ENCODE data around the gene TCEANC2. TPM values are rescaled to one million over a fixed set of nuclear protein-coding genes. Genes with fewer than 3 reads are reported as not detected.
"Not testable (repeated sequence)": the region's sequence is repeated elsewhere in the genome, so short reads cannot be mapped to it uniquely, and the experiment has no call there.

TCEANC2 gene
- total and polyA plus RNA-seq, 7 donors, result 2.3 to 10.4 (median 5.7) TPM

- intact Hi-C loops (cut with DNase I), result no loop called here
- peaks cover 0 to 10% of the 10 kb centered on the region in 2 donors for H3K36me3 ChIP-seq (ENCODE audit: insufficient read depth in 1 of 2, low read depth in 1 of 2)
- H3K4me3 ChIP-seq, result no peak overlapping the region
- WGBS, 3 donors, result 93 to 95% (median 94%) methylated on average over 5 of the region's 5 CpGs
- no peak overlapping the region for H3K27ac ChIP-seq
- H3K9me3 ChIP-seq, result no peaks in the 10 kb centered on the region
- H3K27me3 ChIP-seq (ENCODE audit: insufficient read depth in 3 of 3, low read length in 2 of 3), result no peaks in the 10 kb centered on the region
- TF ChIP-seq CTCF (IDR thresholded peaks at IDR 0.05), result no peak
- no peak for ATAC-seq
- no peaks in the 10 kb centered on the region for H3K4me1 ChIP-seq
- no peak for DNase-seq
Measured at GRCh38 chr1:54088385-54088784, 35.0 kb downstream of the TCEANC2 start.

GRCh38 chr1:54091666-54092065 is 38.3 kb downstream of the TCEANC2 start:
- Histone ChIP-seq H3K4me1 (no peaks in the 10 kb centered on the region), H3K36me3 (ENCODE audit: insufficient read depth in 1 of 2, low read depth in 1 of 2) (peaks cover 0 to 15% of the 10 kb centered on the region in 2 donors), H3K9me3 (no peaks in the 10 kb centered on the region), H3K4me3 (no peak overlapping the region), H3K27me3 (ENCODE audit: insufficient read depth in 3 of 3, low read length in 2 of 3) (no peaks in the 10 kb centered on the region), H3K27ac (no peak overlapping the region)
- no peak for TF ChIP-seq CTCF (IDR thresholded peaks at IDR 0.05)
- intact Hi-C loops (cut with DNase I), result no loop called here
- DNase-seq (no peak), ATAC-seq (no peak)
- WGBS, 3 donors, result 87 to 97% (median 88%) methylated on average over 3 of the region's 3 CpGs

GRCh38 chr1:54094001-54094729 is 40.8 kb downstream of the TCEANC2 start:
- ATAC-seq (no peak), DNase-seq (no peak)
- Histone ChIP-seq H3K36me3 (ENCODE audit: insufficient read depth in 1 of 2, low read depth in 1 of 2) (peaks cover 0 to 16% of the 10 kb centered on the region in 2 donors), H3K4me1 (no peaks in the 10 kb centered on the region), H3K27me3 (ENCODE audit: insufficient read depth in 3 of 3, low read length in 2 of 3) (no peaks in the 10 kb centered on the region), H3K27ac (no peak overlapping the region), H3K4me3 (no peak overlapping the region), H3K9me3 (no peaks in the 10 kb centered on the region)
- intact Hi-C loops (cut with DNase I), result no loop called here
- WGBS, 3 donors, result 86 to 92% (median 89%) methylated on average over 4 of the region's 4 CpGs
- no peak for TF ChIP-seq CTCF (IDR thresholded peaks at IDR 0.05)

- H3K9me3 ChIP-seq; H3K27ac ChIP-seq; ATAC-seq; H3K27me3 ChIP-seq (ENCODE audit: insufficient read depth in 3 of 3, low read length in 2 of 3); DNase-seq; intact Hi-C loops (cut with DNase I); H3K4me1 ChIP-seq; H3K4me3 ChIP-seq: not testable (repeated sequence)
- peaks cover 0 to 11% of the 10 kb centered on the region in 2 donors for H3K36me3 ChIP-seq (ENCODE audit: insufficient read depth in 1 of 2, low read depth in 1 of 2)
- WGBS, 3 donors, result 48 to 100% (median 56%) methylated on average over 1 of the region's 1 CpG
Measured at GRCh38 chr1:54094730-54095105, 41.3 kb downstream of the TCEANC2 start.

- Histone ChIP-seq H3K9me3 (no peaks in the 10 kb centered on the region), H3K27me3 (ENCODE audit: insufficient read depth in 3 of 3, low read length in 2 of 3) (no peaks in the 10 kb centered on the region), H3K27ac (no peak overlapping the region), H3K4me3 (no peak overlapping the region), H3K36me3 (ENCODE audit: insufficient read depth in 1 of 2, low read depth in 1 of 2) (peaks cover 0 to 9% of the 10 kb centered on the region in 2 donors), H3K4me1 (no peaks in the 10 kb centered on the region)
- ATAC-seq (no peak), DNase-seq (no peak)
- intact Hi-C loops (cut with DNase I), result no loop called here
- TF ChIP-seq CTCF (IDR thresholded peaks at IDR 0.05), result no peak
- 68 to 72% (median 72%) methylated on average over 8 of the region's 8 CpGs for WGBS, 3 donors
Measured at GRCh38 chr1:54095546-54096226, 42.3 kb downstream of the TCEANC2 start.
